Aorta (tissue), 5 donors: ENCODE data around the gene PPP1R18. TPM values are rescaled to one million over a fixed set of nuclear protein-coding genes. Genes with fewer than 3 reads are reported as not detected.

Experiments used
- ATAC-seq: fragments of 200-7000 bp; cut with Tn5 transposase; one replicate; pipeline ENCODE4 v1.9.1; 2022; ENCODE audit warnings: moderate library complexity; ENCODE audit not compliant: low FRiP score
- DNase-seq, 2 donors: peaks; one replicate each; pipeline ENCODE4 v3.0.0-alpha.2; 2020
- H3K27ac ChIP-seq, 2 donors: one replicate each; pipeline ENCODE4 v1.5.1; 2013; ENCODE audit warnings: low read length in 2 of 2, mild to moderate bottlenecking in 2 of 2, moderate library complexity in 2 of 2, control low read depth in 1 of 2, inconsistent platforms in 1 of 2, low read depth in 1 of 2
- H3K27me3 ChIP-seq, 2 donors: one replicate each; pipeline ENCODE4 v1.6.1; 2013; ENCODE audit warnings: control low read depth in 1 of 2, low read length in 1 of 2, mild to moderate bottlenecking in 1 of 2, moderate library complexity in 1 of 2; ENCODE audit not compliant: insufficient read depth in 2 of 2, control insufficient read depth in 1 of 2
- H3K36me3 ChIP-seq, 2 donors: one replicate each; pipeline ENCODE4 v1.6.1; 2013; ENCODE audit warnings: control low read depth in 1 of 2, low read length in 1 of 2, mild to moderate bottlenecking in 1 of 2; ENCODE audit not compliant: insufficient read depth in 2 of 2, control insufficient read depth in 1 of 2
- H3K4me1 ChIP-seq, 2 donors: one replicate each; pipeline ENCODE4 v1.6.1; 2013; ENCODE audit warnings: low read length in 2 of 2, control low read depth in 1 of 2, mild to moderate bottlenecking in 1 of 2, moderate library complexity in 1 of 2; ENCODE audit not compliant: insufficient read depth in 2 of 2, control insufficient read depth in 1 of 2
- H3K4me3 ChIP-seq, 2 donors: one replicate each; pipeline ENCODE4 v1.5.1; 2013; ENCODE audit warnings: low read length in 2 of 2, control low read depth in 1 of 2, mild to moderate bottlenecking in 1 of 2
- H3K9me3 ChIP-seq: one replicate; pipeline ENCODE4 v1.6.1; 2013; ENCODE audit warnings: mild to moderate bottlenecking, low read length; ENCODE audit not compliant: control insufficient read depth
- WGBS, 2 donors: extraction: QIAGEN DNeasy Blood & Tissue Kit; methylation state at CpG; one replicate each; pipeline ENCODE4 v1.1.7; 2013; 5-methylcytosine and 5-hydroxymethylcytosine counted together
- intact Hi-C, 2 donors: fragments of 100-400 bp; cut with DNase I; formaldehyde crosslinking; loops; one replicate each; pipeline versions ENCODE4 v1.14.2 to v1.15.0; 2022
- polyA plus RNA-seq, 2 donors: library from polyadenylated mRNA; stranded (reverse); fragments of 200-250 nt; gene quantifications; one replicate each; pipeline ENCODE4 v1.2.3, GENCODE V29; 2013
- total RNA-seq, 2 donors: library from RNA; stranded (reverse); fragmentation: NEBNext Ultra II Directional; extraction: Animal tissue kit (Norgen Biotek cat#: 25700); gene quantifications; one replicate each; pipeline ENCODE4 v1.2.1, GENCODE V29; 2021
- donor health status: healthy with polysubstance abuse.
- donor health status: Bipolar disorder and iron deficiency.
- donor health status: DM: no; HTN: no; CAD: no.
- donor health status: DM: no; HTN: no; CAD: no.
- donor health status: DM: yes; HTN: yes; CAD: no.

Gene PPP1R18
- total and polyA plus RNA-seq, 4 donors, result 68.5 to 134 (median 107) TPM

DNA sequence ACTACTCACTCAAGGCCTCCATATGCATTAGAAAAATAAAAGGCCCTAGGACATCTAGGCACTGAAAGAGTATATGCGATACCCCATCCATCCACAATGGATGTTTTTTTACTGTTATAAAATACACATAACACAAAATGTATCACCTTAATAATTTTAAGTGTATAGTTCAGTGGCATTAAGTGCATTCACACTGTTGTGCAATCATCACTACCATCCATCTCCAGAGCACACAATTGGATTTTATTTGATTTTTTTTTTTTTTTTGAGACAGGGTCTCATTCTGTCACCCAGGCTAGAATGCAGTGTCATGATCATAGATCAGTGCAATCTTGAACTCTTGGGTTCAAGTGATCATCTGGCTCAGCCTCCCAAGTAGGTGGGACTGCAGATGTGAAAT, 27.8 kb upstream of the PPP1R18 start:
- no peaks in the 10 kb centered on the region for H3K9me3 ChIP-seq
- WGBS, 2 donors, result 95 to 97% methylated on average over 1 of the region's 1 CpG
- no peak overlapping the region for H3K4me3 ChIP-seq
- intact Hi-C loops, result no loop called here
- H3K36me3 ChIP-seq, result peaks cover 5 to 7% of the 10 kb centered on the region in 2 donors
- no peaks in the 10 kb centered on the region for H3K4me1 ChIP-seq
- H3K27me3 ChIP-seq, result no peaks in the 10 kb centered on the region
- DNase-seq, result no peak
- ATAC-seq, result no peak
- no peak overlapping the region for H3K27ac ChIP-seq

DNA sequence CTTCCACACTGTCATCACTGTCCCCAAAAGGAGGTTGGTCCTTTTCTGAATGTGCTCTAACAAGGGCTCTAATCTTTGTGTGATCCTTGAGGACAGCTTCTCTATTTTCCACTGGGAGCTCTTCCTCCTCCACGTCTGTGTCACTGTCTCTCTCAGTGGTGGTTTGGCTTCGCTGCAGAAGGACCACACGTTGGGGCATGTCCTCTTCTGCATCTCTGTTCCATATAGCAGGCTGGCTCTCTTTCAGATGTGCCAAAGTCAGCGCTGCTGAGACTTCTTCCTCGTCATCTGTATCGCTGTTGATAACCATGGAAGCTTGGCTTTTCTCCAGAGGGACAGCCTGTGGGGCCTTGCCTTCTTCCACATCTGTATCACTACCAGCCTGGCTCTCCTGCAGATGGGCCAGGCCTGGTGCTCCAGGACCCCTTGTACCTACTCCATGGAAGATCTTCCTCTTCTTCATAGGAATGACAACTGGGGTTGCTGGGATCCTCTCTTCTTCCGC, 26.0 kb upstream of the PPP1R18 start:
- intact Hi-C loops, result no loop called here
- 87% methylated on average over 7 of the region's 7 CpGs for WGBS, 2 donors
- Histone ChIP-seq H3K4me3 (no peak overlapping the region), H3K27me3 (no peaks in the 10 kb centered on the region), H3K27ac (no peak overlapping the region), H3K9me3 (no peaks in the 10 kb centered on the region), H3K36me3 (peaks cover 5 to 7% of the 10 kb centered on the region in 2 donors), H3K4me1 (no peaks in the 10 kb centered on the region)
- DNase-seq, result peak in 1 of 2 donors; percentile 24
- ATAC-seq, result no peak

GRCh38 chr6:30711758-30712380, 25.4 kb upstream of the PPP1R18 start:
- H3K4me3 ChIP-seq, result no peak overlapping the region
- H3K4me1 ChIP-seq, result no peaks in the 10 kb centered on the region
- H3K27ac ChIP-seq, result no peak overlapping the region
- DNase-seq (peak in 1 of 2 donors; percentile 21), ATAC-seq (no peak)
- 94% methylated on average over 1 of the region's 1 CpG for WGBS, 2 donors
- no peaks in the 10 kb centered on the region for H3K9me3 ChIP-seq
- intact Hi-C loops, result no loop called here
- H3K36me3 ChIP-seq, result peaks cover 5 to 7% of the 10 kb centered on the region in 2 donors
- no peaks in the 10 kb centered on the region for H3K27me3 ChIP-seq

DNA sequence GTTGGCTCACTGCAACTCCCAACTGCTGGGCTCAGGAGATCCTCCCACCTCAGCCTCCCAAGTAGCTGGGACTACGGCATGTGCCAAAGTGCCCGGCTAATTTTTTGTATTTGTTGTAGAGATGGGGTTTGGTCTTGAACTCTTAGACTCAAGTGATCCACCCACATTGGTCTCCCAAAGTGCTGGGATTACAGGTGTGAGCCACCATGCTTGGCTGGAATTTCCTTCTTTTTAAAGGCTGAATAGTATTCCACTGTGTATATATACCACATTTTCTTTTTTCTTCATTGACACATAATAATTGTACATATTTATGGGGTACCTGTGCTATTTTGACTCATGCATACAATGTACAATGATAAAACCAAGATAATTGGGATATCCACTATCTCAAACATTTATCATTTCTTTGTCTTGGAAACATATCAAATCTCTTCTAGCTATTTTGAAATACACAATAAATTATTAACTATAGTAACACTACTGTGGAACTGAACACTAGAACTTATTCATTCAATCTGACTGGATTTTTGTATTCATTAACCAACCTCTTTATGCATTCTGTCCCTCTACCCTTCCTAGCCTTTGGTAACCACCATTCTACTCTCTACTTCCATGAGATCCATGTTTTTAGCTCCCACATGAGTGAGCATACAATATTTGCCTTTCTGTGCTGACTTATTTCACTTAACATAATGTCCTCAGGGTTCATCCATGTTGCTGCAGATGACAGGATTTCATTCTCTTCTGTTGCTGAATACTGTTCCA, 22.8 kb upstream of the PPP1R18 start:
- intact Hi-C loops, result no loop called here
- WGBS, 2 donors, result 96 to 100% methylated on average over 2 of the region's 2 CpGs
- DNase-seq, result no peak

GRCh38 chr6:30707281-30707850, 20.9 kb upstream of the PPP1R18 start:
- no peaks in the 10 kb centered on the region for H3K4me1 ChIP-seq
- 69 to 78% methylated on average over 6 of the region's 6 CpGs for WGBS, 2 donors
- H3K36me3 ChIP-seq, result peaks cover 3 to 5% of the 10 kb centered on the region in 2 donors
- intact Hi-C loops, result no loop called here
- H3K27ac ChIP-seq, result no peak overlapping the region
- ATAC-seq, result no peak
- no peaks in the 10 kb centered on the region for H3K27me3 ChIP-seq
- no peaks in the 10 kb centered on the region for H3K9me3 ChIP-seq
- peak in 1 of 2 donors; percentile 57 for DNase-seq
- no peak overlapping the region for H3K4me3 ChIP-seq

More for the DNA sequence above, 22.8 kb upstream of the PPP1R18 start:
- Histone ChIP-seq H3K36me3 (peaks cover 5 to 7% of the 10 kb centered on the region in 2 donors), H3K4me1 (no peaks in the 10 kb centered on the region), H3K4me3 (no peak overlapping the region), H3K9me3 (no peaks in the 10 kb centered on the region), H3K27ac (no peak overlapping the region), H3K27me3 (no peaks in the 10 kb centered on the region)
- no peak for ATAC-seq

- no peaks in the 10 kb centered on the region for H3K9me3 ChIP-seq
- WGBS, 2 donors, result 78 to 81% methylated on average over 4 of the region's 4 CpGs
- H3K4me1 ChIP-seq, result no peaks in the 10 kb centered on the region
- intact Hi-C loops, result no loop called here
- no peak overlapping the region for H3K27ac ChIP-seq
- DNase-seq (peak in 1 of 2 donors; percentile 10), ATAC-seq (no peak)
- no peaks in the 10 kb centered on the region for H3K27me3 ChIP-seq
- H3K36me3 ChIP-seq, result peaks cover 0 to under 1% of the 10 kb centered on the region in 2 donors
- H3K4me3 ChIP-seq, result no peak overlapping the region
These were observed 19.2 kb upstream of the PPP1R18 start for GRCh38 chr6:30705620-30706019.

GRCh38 chr6:30703821-30704220, 17.4 kb upstream of the PPP1R18 start:
- Histone ChIP-seq H3K27ac (no peak overlapping the region), H3K27me3 (no peaks in the 10 kb centered on the region), H3K4me1 (no peaks in the 10 kb centered on the region), H3K4me3 (no peak overlapping the region), H3K36me3 (no peaks in the 10 kb centered on the region), H3K9me3 (no peaks in the 10 kb centered on the region)
- peak; percentile 16 to 46 for DNase-seq
- 92% methylated on average over 4 of the region's 4 CpGs for WGBS, 2 donors
- intact Hi-C loops, result no loop called here
- no peak for ATAC-seq

GRCh38 chr6:30703011-30703410, 16.6 kb upstream of the PPP1R18 start:
- Histone ChIP-seq H3K4me1 (no peaks in the 10 kb centered on the region), H3K27me3 (no peaks in the 10 kb centered on the region), H3K4me3 (no peak overlapping the region), H3K9me3 (no peaks in the 10 kb centered on the region), H3K36me3 (no peaks in the 10 kb centered on the region), H3K27ac (no peak overlapping the region)
- intact Hi-C loops, result no loop called here
- WGBS, 2 donors, result 97% methylated on average over 10 of the region's 10 CpGs
- DNase-seq, result peak; percentile 42 to 68
- no peak for ATAC-seq
